HEK293T (cell line): Measurements from ENCODE around the gene DDI2.

ENCODE experiments used
- CTBP1 ChIP-seq: fragments of 450-650 bp; IDR thresholded peaks from 2 replicates; pipeline ENCODE4 v1.6.1; 2016; ENCODE audit warnings: borderline replicate concordance
- FOXK2 ChIP-seq: fragments of 450-650 bp; IDR thresholded peaks from 2 replicates; pipeline ENCODE4 v1.6.1; 2016; ENCODE audit warnings: mild to moderate bottlenecking
- FOXM1 ChIP-seq: fragments of 450-650 bp; IDR thresholded peaks from 2 replicates; pipeline ENCODE4 v1.6.1; 2017; ENCODE audit warnings: mild to moderate bottlenecking, borderline replicate concordance
- L3MBTL2 ChIP-seq: fragments of 450-650 bp; conservative IDR thresholded peaks from 2 replicates; pipeline ENCODE4 v1.6.1; 2016; ENCODE audit warnings: mild to moderate bottlenecking
- TARDBP ChIP-seq: fragments of 450-650 bp; IDR thresholded peaks from 2 replicates; pipeline ENCODE4 v1.6.1; 2016
- TF ChIP-seq, protein P1 (sequence below): fragments of 450-650 bp; IDR thresholded peaks from 2 replicates; pipeline ENCODE4 v1.6.1; 2016

DNA sequence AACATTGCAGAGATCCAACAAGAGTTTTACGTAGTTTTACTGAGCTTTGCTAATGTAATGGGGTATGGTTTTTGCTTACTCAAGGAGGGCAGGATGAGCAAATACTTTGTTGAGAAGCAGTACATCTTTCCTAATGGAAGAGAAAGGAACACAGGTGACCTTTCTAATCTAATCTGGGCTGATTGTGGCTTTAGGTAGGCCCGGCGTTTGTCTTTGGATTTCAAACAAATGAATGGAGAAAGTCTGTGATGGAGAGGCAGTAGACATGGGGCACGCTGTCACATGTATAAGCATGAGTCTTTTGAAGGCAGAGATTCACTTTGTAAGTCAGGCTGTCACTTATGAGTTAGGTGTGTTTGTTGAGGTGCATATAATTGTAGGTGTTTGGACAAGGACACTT, 68.6 kb downstream of the DDI2 start:
- no peak for TF ChIP-seq FOXK2
- TF ChIP-seq L3MBTL2: no peak
- TF ChIP-seq TARDBP: no peak
- no peak for TF ChIP-seq CTBP1
- no peak for TF ChIP-seq FOXM1
- TF ChIP-seq, protein P1, sequence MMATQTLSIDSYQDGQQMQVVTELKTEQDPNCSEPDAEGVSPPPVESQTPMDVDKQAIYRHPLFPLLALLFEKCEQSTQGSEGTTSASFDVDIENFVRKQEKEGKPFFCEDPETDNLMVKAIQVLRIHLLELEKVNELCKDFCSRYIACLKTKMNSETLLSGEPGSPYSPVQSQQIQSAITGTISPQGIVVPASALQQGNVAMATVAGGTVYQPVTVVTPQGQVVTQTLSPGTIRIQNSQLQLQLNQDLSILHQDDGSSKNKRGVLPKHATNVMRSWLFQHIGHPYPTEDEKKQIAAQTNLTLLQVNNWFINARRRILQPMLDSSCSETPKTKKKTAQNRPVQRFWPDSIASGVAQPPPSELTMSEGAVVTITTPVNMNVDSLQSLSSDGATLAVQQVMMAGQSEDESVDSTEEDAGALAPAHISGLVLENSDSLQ: no peak
